ENCODE results near the gene TTC7B. TPM values are rescaled to one million over a fixed set of nuclear protein-coding genes. Genes with fewer than 3 reads are reported as not detected.

TTC7B gene
- total RNA-seq, 4 donors from 2014 or later, result 8.4 to 11.2 (median 9.2) TPM

DNA sequence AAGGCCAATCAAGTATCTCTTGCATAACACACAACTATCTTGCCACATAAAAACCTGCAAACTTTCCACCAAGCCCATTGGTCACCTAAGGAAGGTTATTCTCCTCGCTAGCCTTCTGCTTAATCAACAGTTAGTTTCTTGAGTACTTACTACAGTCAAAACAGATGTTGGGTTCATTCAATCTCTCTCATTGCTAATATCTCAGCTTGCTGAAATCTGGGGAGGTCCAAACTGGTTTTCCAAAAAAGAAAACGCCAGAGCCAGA, 74.6 kb downstream of the TTC7B start:
- no peak overlapping the region for H3K27ac ChIP-seq
- peaks cover 0 to 8% (median 2%) of the 10 kb centered on the region in 4 donors for H3K4me1 ChIP-seq
- no peaks in the 10 kb centered on the region for H3K9me3 ChIP-seq
- no peak for TF ChIP-seq EP300 (IDR thresholded peaks at IDR 0.05; ENCODE audit: low read depth)
- TF ChIP-seq POLR2AphosphoS5 (IDR thresholded peaks at IDR 0.05), result no peak
- TF ChIP-seq, protein P1, sequence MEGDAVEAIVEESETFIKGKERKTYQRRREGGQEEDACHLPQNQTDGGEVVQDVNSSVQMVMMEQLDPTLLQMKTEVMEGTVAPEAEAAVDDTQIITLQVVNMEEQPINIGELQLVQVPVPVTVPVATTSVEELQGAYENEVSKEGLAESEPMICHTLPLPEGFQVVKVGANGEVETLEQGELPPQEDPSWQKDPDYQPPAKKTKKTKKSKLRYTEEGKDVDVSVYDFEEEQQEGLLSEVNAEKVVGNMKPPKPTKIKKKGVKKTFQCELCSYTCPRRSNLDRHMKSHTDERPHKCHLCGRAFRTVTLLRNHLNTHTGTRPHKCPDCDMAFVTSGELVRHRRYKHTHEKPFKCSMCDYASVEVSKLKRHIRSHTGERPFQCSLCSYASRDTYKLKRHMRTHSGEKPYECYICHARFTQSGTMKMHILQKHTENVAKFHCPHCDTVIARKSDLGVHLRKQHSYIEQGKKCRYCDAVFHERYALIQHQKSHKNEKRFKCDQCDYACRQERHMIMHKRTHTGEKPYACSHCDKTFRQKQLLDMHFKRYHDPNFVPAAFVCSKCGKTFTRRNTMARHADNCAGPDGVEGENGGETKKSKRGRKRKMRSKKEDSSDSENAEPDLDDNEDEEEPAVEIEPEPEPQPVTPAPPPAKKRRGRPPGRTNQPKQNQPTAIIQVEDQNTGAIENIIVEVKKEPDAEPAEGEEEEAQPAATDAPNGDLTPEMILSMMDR (IDR thresholded peaks at IDR 0.05), result no peak
- no peak for TF ChIP-seq POLR2A (IDR thresholded peaks at IDR 0.05)
- DNase-seq, result no peak
- no peak overlapping the region for H3K4me3 ChIP-seq
- in situ Hi-C loops (cut with MboI; ENCODE audit: low pct_ligation_motif_present in 1 of 4, low pct_unique_long_range_greater_than_20kb in 1 of 4, low sequenced_read_pairs in 3 of 4) (no loop called here), intact Hi-C loops (cut with DNase I; ENCODE audit: low total_unique reads) (no loop called here)
- whole genome bisulfite sequencing, 2 donors (ENCODE audit: low coverage in 1 of 2), result 86 to 97% methylated on average over 2 of the region's 2 CpGs
- no peaks in the 10 kb centered on the region for H3K27me3 ChIP-seq
- H3K36me3 ChIP-seq, result no peaks in the 10 kb centered on the region

DNA sequence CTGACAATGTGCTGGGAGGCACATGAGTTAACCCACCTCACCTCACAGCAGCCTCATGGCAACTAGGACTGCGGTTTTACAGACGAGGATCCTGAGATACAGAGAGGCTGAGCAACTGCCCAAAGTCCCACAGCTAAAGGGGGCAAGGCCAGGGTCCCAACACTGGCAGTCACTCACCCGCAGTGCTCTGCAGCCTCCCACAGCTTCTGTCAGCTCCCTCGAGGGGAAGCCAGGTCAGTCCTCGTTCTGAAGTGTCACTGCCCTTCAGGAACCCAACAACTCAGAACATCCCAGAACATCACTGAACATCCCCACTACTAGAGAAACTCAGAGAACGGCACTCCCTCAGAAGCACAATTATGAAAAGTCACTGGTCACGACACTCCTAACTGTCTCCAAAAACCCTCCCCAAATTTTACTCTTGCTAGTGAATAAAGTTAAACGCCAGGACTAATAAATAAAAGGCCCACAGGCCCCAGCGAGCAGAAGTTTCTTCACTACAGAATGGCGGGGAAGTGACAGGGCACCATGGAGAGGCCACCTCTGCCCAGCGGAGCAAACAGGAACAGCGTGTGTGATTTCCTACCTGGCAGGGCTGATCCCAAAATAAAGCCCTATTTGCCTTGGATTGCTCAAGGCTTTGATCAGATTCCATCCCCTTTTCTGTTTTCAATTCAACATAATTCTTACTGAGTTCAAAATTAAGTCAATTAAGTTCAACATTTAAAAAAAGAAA, 75.1 kb downstream of the TTC7B start:
- Histone ChIP-seq H3K27ac (no peak overlapping the region), H3K4me1 (peaks cover 0 to 8% (median 2%) of the 10 kb centered on the region in 4 donors), H3K4me3 (no peak overlapping the region), H3K36me3 (no peaks in the 10 kb centered on the region), H3K9me3 (no peaks in the 10 kb centered on the region), H3K27me3 (no peaks in the 10 kb centered on the region)
- WGBS, 2 donors (ENCODE audit: low coverage in 1 of 2), result 92% methylated on average over 12 of the region's 12 CpGs; no CpG with 5 or more reads in 1 of the 2 donors
- no peak for TF ChIP-seq EP300 (IDR thresholded peaks at IDR 0.05; ENCODE audit: low read depth)
- TF ChIP-seq, protein P1 (IDR thresholded peaks at IDR 0.05), result no peak
- no peak for TF ChIP-seq POLR2A (IDR thresholded peaks at IDR 0.05)
- no peak for TF ChIP-seq POLR2AphosphoS5 (IDR thresholded peaks at IDR 0.05)
- no peak for DNase-seq
- intact Hi-C loops (cut with DNase I; ENCODE audit: low total_unique reads) (no loop called here), in situ Hi-C loops (cut with MboI; ENCODE audit: low pct_ligation_motif_present in 1 of 4, low pct_unique_long_range_greater_than_20kb in 1 of 4, low sequenced_read_pairs in 3 of 4) (no loop called here)

DNA sequence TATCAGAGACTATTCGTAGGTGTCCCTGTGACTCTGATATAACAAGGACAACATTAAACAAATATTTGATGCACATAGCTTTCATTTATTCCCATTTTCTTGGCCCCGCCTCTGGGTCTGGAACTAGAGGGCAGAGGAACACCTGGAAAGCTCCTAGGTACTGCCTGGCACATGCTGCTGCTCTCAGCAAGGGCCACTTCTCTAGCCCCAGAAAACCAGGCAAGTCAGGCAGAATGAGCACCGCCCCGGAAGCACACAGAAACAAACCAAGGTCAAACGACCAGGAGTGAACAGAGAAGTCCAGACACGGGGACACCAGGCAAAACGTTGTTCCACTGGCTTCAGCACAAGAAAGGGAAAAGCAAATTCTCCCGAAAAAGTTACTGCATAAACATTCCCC, 76.1 kb downstream of the TTC7B start:
- Histone ChIP-seq H3K36me3 (no peaks in the 10 kb centered on the region), H3K27me3 (no peaks in the 10 kb centered on the region), H3K9me3 (no peaks in the 10 kb centered on the region), H3K27ac (no peak overlapping the region), H3K4me3 (no peak overlapping the region), H3K4me1 (peaks cover 0 to 8% (median 2%) of the 10 kb centered on the region in 4 donors)
- DNase-seq, result no peak
- no peak for TF ChIP-seq EP300 (IDR thresholded peaks at IDR 0.05; ENCODE audit: low read depth)
- TF ChIP-seq POLR2A (IDR thresholded peaks at IDR 0.05), result no peak
- TF ChIP-seq POLR2AphosphoS5 (IDR thresholded peaks at IDR 0.05), result no peak
- TF ChIP-seq, protein P1 (IDR thresholded peaks at IDR 0.05), result no peak
- intact Hi-C loops (cut with DNase I; ENCODE audit: low total_unique reads), result no loop called here
- in situ Hi-C loops (cut with MboI; ENCODE audit: low pct_ligation_motif_present in 1 of 4, low pct_unique_long_range_greater_than_20kb in 1 of 4, low sequenced_read_pairs in 3 of 4), result no loop called here
- WGBS, 2 donors (ENCODE audit: low coverage in 1 of 2), result 78 to 82% methylated on average over 8 of the region's 8 CpGs

DNA sequence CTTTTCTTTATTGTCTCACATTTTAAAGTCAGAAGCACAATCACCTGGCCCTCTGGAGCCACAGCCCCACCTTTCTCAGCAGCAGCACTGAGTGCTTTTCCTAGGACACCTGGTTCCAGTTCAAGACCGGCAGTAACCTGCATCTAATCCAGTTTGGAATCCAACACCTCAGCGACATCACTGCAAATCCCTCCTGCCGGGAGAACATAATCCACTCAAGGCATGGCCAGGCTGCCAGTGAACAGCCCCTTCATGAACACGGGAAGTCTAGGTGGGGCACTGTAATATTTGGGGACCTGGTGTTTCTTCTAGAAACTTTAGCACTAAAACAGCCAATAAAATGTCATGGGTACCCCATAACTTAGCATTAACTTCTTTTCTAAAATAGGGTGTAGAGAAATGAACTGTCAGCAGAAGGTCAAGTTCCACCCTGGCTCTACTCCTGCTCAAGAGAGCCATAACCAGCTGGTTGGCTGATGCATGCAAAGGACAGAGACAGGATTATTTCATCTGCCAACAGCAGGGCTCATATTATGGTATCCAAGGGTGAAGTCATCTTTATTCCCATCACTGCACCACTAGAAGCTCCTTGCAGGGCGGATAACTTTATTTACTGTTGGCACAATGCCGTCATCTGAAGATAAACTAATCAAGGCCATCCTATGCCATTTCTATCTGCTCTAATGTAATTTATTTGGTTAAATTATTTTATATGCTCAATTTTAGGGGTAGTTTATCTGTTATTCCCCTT, 76.7 kb downstream of the TTC7B start:
- no peaks in the 10 kb centered on the region for H3K36me3 ChIP-seq
- H3K9me3 ChIP-seq, result no peaks in the 10 kb centered on the region
- TF ChIP-seq, protein P1 (IDR thresholded peaks at IDR 0.05), result no peak
- TF ChIP-seq EP300 (IDR thresholded peaks at IDR 0.05; ENCODE audit: low read depth) (no peak), POLR2A (IDR thresholded peaks at IDR 0.05) (no peak), POLR2AphosphoS5 (IDR thresholded peaks at IDR 0.05) (no peak)
- peaks cover 0 to 8% (median 2%) of the 10 kb centered on the region in 4 donors for H3K4me1 ChIP-seq
- 62 to 80% methylated on average over 2 to 6 of the region's 6 CpGs for WGBS, 2 donors (ENCODE audit: low coverage in 1 of 2)
- DNase-seq, result no peak
- H3K4me3 ChIP-seq, result no peak overlapping the region
- in situ Hi-C loops (cut with MboI; ENCODE audit: low pct_ligation_motif_present in 1 of 4, low pct_unique_long_range_greater_than_20kb in 1 of 4, low sequenced_read_pairs in 3 of 4), result no loop called here
- no peaks in the 10 kb centered on the region for H3K27me3 ChIP-seq
- intact Hi-C loops (cut with DNase I; ENCODE audit: low total_unique reads), result no loop called here
- no peak overlapping the region for H3K27ac ChIP-seq
